HUDEP-2 (cell line): Measurements from ENCODE around the gene ZBTB32.

Experiments used
- DNase-seq, 76 experiments: peaks; one replicate each; lab custom pipeline; 2025; ENCODE audit not compliant: unreplicated experiment in 76 of 76; lab: John Stamatoyannopoulos, UW

Gene ZBTB32

DNA sequence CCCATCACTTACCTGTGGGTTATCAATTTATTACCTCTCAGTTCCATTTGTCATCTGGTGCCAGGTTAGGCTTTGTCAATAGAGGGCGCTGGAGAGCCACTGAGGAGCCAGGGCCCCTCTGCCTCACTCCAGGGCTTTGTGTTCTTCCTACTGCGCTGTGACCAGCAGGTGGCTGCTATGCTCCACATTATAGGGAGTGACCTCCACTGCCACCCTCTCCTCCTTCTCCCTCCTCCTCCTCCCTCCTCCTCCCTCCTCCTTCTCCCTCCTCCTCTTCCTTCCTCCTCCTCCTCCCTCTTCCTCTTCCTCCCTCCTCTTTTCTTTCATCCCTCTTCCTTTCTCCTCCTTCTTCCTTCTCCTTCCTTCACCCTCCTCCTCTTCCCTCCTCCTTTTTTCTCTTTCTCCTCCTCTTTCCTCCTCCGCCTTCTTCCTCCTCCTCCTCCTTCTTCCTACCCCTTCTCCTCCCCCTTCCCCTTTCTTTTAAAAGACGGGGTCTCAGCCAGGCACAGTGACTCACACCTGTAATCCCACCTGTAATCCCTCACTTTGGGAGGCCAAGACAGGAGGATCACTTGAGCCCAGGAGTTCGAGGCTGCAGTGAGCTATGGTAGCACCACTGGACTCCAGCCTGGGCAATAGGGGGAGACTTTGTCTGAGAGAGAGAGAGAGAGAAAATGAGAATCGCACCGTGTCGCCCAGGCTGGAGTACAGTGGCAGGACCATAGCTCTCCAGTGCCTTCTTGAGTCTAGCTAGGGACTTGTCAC is 10.3 kb upstream of the ZBTB32 start:
- DNase-seq, result peak in 73 of 76 experiments; percentile 46 to 95 (median 89)

GRCh38 chr19:35695895-35696422 is 8.4 kb upstream of the ZBTB32 start:
- no peak for DNase-seq

- DNase-seq, result no peak
Observed at GRCh38 chr19:35696835-35697234, 7.5 kb upstream of the ZBTB32 start.

GRCh38 chr19:35702223-35703012 is 1.9 kb upstream of the ZBTB32 start:
- peak in 75 of 76 experiments; percentile 70 to 98 (median 94) for DNase-seq

DNA sequence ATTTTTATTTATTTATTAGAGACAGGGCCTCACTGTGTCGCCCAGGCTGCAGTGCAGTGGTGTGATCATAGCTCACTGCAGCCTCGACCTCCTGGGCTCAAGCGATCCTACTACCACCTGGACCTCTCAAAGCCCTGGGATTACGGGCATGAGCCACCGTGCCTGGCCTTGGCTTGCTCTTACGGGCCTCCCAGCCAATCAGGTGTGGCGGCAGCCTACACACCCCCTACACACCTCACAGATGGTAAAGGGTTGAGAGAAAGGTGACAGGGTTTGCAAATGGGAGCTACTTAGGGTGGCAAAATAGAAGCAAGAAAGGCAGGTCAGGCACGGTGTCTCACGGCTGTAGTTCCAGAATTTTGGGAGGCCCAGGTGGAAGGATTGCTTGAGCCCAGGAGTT is 1.0 kb upstream of the ZBTB32 start:
- no peak for DNase-seq

- DNase-seq, result no peak
Observed at GRCh38 chr19:35708391-35708790, 4.0 kb downstream of the ZBTB32 start.

DNA sequence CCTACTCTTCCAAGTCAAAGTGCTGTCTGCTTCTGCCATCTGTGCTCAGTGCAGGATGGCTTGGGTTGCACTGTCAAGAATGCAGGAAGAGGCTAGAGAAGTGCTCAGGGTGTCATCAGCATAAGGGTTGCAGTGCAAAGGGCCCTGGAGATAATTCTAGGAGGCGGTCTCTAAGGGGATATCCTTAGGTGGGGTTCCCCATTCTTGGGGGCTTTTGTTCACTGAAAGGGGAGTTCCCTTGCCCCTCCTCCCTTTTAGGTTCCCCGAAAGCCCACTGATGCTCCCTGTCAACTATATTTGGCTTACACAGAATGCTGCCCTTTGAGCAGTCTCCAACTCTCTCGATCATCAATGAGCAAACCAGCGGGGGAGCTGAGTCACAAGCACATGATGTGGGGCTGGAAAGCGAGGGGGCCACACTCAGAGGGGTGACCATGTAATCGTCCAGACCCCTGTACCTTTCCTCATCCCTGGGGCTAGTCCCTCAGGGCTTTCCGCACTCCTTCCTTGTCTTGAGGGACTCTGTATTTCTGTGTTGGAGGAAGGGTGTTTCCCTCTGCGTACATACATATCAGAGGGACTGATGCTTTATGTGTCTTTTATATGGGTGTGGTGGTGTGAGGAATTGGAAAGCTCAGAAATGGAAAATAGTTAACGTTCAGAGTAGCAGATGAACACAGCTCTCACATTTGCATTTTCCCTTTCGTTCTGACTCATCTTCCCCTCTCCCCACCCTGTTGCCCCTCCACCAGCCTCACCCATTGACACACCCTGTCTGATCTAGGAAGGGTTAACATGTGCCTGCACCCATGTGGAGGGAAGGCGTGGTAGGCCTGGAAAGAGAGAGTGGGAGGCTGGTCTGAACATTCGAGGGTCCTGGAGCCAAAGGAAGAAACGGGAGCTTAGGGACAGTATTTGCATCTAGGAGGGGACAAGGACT is 6.7 kb downstream of the ZBTB32 start:
- DNase-seq, result peak in 4 of 76 experiments; percentile 7 to 23 (median 15)

DNA sequence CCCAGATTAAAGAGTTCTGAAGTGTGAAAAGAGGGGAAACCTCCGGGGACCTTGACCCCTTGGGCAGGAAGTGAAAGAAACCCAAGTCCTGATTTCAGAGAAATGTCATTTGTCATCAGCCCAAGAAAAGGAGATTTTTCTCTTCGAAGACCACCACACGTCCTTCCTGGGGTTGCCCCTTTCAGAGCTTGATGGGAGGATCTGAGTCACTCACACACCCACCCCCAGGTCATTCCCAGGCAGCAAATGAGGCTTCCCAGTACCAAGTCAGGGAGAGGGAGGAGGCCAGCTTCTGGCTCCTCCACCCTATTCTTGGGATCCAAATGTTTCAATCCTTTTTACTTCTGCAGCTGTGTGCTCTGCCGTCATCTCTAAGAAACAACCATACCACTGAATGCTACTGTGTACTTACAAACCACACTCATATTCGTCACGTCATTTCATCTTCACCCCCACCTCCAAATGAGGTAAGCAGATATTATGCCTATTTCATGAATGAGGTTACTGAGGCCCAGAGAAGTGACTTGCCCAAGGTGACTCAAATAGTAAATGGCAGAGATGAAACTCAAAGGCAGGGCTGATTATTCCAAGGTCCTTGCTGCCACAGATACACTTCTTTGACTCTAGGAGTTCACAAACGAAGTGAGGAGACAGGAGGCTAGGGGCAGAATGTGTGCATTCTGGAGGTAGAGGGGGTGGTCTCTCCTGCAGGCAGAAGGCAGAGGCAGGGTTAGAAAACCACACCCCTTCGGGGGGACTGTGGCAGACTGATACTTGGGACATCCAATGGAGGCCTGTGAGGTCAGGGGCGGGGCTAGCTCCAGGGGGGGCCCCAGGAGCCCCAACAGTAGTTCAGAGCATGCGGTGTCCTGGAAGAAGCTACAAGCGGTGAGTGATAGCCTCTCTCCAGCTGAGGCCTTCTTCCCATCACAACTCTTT is 8.5 kb downstream of the ZBTB32 start:
- no peak for DNase-seq

- DNase-seq, result no peak
Observed at GRCh38 chr19:35713506-35713850, 9.1 kb downstream of the ZBTB32 start.

- DNase-seq, result peak in 35 of 76 experiments; percentile 9 to 56 (median 29)
Observed at GRCh38 chr19:35713904-35714495, 9.6 kb downstream of the ZBTB32 start.

DNA sequence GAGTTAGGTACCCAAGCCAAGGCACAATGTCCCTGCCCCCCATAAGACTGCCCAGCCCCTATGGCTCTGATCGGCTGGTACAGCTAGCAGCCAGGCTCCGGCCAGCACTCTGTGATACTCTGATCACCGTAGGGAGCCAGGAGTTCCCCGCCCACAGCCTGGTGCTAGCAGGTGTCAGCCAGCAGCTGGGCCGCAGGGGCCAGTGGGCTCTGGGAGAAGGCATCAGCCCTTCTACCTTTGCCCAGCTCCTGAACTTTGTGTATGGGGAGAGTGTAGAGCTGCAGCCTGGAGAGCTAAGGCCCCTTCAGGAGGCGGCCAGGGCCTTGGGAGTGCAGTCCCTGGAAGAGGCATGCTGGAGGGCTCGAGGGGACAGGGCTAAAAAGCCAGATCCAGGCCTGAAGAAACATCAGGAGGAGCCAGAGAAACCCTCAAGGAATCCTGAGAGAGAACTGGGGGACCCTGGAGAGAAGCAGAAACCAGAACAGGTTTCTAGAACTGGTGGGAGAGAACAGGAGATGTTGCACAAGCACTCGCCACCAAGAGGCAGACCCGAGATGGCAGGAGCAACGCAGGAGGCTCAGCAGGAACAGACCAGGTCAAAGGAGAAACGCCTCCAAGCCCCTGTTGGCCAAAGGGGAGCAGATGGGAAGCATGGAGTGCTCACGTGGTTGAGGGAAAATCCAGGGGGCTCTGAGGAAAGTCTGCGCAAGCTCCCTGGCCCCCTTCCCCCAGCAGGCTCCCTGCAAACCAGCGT is 10.4 kb downstream of the ZBTB32 start:
- peak in 20 of 76 experiments; percentile 11 to 33 (median 22) for DNase-seq

- DNase-seq, result no peak
Observed at GRCh38 chr19:35715355-35715809, 11.0 kb downstream of the ZBTB32 start.

DNA sequence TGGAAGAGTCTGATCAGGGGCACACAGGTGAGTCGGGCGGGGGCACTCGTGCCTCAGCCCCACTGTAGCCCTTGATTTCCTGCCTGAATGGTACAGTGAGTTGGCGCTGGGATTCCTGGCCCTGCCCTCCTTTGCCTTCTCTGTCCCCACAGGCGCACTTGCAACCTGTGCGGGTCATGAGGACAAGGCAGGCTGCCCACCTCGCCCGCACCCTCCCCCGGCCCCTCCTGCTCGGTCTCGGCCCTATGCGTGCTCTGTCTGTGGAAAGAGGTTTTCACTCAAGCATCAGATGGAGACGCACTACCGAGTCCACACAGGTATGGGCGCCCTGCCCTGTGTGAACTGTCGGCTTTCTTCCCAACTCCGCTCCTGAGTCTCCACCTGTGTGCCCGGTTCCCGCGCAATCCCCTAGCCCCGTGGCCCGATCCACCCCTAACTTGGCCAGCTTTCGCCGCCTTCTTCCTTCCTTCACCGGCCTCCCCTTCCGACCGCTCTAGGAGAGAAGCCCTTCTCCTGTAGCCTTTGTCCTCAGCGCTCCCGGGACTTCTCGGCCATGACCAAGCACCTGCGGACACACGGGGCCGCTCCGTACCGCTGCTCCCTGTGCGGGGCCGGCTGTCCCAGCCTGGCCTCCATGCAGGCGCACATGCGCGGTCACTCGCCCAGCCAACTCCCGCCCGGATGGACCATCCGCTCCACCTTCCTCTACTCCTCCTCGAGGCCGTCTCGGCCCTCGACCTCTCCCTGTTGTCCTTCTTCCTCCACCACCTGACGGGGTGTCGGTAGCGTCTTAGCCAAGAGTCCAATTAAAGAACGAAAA is 11.8 kb downstream of the ZBTB32 start:
- DNase-seq, result peak in 9 of 76 experiments; percentile 45 to 73 (median 65)

- peak in 75 of 76 experiments; percentile 52 to 98 (median 96) for DNase-seq
Observed at GRCh38 chr19:35716801-35717664, 12.7 kb downstream of the ZBTB32 start.

DNA sequence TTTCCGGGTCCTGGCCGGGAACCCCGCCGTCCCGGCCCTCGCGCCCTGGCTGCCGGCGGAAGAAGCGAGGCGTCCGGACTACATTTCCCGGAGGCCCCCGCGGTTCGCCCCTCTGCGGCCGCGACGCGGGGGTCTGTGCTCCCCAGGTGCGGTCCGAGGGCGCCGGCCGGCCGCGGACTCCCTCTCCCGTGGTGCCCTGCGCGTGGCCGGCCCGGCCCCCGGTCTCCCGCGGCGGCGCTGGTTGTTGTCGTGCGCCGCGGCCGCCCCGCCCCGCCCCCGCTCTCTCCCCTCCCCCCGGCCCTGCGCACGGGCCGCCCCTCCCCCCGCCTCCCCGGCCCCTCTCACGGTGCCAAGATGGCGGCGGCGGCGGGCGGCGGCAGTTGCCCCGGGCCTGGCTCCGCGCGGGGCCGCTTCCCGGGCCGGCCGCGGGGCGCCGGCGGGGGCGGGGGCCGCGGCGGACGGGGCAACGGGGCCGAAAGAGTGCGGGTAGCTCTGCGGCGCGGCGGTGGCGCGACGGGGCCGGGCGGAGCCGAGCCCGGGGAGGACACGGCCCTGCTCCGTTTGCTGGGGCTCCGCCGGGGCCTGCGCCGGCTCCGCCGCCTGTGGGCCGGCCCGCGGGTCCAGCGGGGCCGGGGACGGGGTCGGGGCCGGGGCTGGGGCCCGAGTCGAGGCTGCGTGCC is 13.4 kb downstream of the ZBTB32 start, which contains the start of gene KMT2B:
Gene KMT2B, plus strand, starts transcription at position 339 of the 680 bp plus-strand sequence. Its CDS starts 16 bp downstream, at position 355.
- DNase-seq, result peak in 13 of 76 experiments; percentile 78 to 98 (median 94)
